NCI-H446 treated with DMSO at 0.1 percent for 48 hours (cell line): ENCODE measurements around the gene PI4KB.

ENCODE experiments used
- DNase-seq: peaks from one replicate; lab custom pipeline; 2025; lab: John Stamatoyannopoulos, UW

Gene PI4KB

GRCh38 chr1:151311589-151312331, 15.5 kb downstream of the PI4KB start:
- DNase-seq, result no peak

DNA sequence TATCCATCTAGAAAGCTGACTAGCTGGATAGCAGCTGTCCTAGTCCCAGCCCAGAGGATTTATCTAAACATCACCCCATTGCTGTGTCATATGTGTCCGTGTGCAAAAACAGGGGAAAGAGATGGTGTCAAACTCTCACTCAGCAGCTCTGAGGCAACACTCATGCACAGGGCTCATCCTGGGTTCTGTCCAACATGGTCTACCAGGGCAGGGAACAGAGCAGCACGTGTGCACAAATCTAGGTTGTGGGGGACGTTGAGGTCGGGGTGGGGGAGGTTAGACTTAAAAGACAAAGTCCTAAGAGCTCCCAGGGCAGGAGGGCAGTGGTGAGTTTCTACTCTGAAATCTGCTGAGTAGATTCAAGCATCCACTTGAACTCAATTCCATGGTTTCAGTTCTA, 16.2 kb downstream of the PI4KB start:
- DNase-seq, result no peak

DNA sequence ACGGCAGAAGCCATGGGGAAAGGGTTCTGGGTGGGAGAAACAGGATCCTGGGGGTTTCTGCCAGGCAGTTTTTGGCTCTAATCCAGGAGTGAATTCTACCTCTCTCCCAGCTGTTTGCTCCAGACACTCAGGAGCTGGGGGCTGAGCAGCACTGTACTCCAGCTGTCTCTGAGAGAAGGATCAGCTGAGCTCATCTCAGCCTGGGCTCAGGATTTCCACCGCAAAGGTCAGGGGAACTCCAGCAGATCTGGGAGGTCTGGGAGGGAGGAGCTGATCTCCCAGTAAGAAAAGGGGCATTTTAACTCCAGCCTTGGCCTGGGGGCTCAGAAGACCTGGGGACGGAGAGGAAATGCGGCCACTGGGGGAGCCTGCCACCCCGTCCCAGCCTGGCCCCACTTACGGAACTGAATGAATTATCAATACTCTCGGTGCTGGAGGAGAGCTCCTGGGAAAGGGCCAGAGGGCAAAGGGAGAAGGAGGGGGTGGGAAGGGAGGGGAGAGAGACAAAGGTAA, 17.3 kb downstream of the PI4KB start:
- no peak for DNase-seq

DNA sequence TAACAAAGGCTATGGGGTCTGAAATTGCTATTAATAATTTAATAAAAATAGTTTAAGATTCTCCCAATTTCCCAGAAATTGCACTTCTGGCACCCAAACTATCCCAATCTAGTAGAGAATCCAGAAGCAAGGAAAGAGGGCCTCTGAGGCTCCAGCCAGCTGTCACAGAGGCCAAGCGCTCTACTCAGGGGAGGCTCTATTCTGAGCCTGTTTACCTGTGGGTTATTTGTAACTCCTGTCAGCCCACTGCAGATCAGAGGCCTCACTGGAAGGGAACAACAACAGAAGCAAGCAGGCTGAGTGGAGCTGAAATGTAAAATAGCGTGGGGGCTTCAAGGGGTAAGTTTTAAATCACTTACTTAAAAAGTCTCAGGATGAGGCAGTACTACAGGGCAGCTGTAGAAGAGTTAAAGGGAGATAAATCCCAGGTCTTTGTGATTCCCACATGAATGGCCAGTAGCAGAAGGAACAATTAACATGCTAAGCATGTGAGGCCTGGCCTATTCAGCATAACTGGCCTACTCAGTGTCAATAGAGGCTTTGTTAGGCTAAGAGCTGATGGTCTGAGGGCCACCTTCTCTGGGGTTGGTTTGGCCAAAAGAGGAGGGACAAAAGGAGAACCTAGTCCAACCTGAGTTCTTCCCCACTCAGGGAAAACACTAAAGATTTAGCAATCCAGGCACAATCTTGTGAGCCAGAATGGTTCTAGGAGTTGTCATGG, 32.3 kb downstream of the PI4KB start:
- no peak for DNase-seq

DNA sequence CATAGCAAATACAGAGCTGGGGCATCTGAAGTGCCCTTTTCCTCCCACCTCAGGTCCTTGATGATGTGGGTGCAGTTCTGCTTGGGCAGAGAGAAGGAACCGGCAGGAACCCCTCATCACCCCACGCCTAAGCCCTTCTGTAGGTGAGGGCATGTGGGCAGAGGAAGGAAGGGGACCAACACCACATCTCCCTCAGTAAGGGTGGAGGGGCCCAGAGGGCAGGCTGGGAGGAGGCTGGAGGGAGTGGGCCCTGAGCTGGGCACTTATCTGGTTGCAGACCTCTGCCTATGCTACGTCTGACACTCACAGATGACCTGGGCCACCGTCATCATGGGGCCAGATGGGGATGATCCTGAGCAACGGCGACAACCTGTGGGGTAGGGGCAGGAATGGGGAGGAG, 34.1 kb downstream of the PI4KB start:
- no peak for DNase-seq

DNA sequence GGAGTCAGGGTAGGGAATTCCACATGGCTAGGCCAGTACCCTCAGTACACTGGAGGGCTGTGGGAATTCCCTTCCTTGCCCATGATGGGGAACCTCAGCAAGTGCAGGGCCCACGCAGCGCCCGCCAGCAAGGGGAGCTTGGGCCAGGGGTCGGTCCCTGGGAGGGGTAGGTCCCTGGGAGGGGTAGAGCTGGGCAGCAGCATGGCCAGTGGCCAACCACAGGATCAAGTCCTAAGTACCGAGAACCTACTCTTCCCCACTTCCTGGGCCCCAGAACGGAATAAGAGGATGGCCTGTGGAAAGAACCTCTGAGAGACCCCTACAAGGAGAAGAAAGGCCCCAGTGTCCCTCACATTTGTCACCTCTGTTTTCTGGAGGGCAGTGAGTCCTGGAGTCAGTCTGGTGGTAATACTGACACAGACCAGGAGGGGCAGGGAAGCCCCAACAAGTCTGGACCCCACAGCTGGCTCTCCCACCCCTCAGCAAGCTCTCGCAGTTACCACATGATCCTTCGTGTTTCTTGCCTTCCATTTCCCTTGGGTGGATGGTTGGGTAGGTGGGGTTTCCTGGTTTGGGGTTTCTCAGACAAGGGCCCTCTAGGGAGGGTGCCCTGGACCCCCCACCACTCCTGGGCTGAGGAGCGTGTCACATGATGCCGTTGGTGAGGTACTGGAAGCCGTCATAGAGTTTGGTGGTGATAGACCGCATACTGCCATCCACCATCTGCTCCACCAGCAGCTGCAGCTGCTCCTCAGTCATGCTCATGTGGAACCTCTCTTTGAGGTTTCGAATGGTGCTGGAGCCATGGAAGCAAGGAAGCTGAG, 34.8 kb downstream of the PI4KB start:
- no peak for DNase-seq

- no peak for DNase-seq
Observed at GRCh38 chr1:151290709-151291303, 36.4 kb downstream of the PI4KB start.

GRCh38 chr1:151289991-151290708, 37.1 kb downstream of the PI4KB start:
- no peak for DNase-seq

DNA sequence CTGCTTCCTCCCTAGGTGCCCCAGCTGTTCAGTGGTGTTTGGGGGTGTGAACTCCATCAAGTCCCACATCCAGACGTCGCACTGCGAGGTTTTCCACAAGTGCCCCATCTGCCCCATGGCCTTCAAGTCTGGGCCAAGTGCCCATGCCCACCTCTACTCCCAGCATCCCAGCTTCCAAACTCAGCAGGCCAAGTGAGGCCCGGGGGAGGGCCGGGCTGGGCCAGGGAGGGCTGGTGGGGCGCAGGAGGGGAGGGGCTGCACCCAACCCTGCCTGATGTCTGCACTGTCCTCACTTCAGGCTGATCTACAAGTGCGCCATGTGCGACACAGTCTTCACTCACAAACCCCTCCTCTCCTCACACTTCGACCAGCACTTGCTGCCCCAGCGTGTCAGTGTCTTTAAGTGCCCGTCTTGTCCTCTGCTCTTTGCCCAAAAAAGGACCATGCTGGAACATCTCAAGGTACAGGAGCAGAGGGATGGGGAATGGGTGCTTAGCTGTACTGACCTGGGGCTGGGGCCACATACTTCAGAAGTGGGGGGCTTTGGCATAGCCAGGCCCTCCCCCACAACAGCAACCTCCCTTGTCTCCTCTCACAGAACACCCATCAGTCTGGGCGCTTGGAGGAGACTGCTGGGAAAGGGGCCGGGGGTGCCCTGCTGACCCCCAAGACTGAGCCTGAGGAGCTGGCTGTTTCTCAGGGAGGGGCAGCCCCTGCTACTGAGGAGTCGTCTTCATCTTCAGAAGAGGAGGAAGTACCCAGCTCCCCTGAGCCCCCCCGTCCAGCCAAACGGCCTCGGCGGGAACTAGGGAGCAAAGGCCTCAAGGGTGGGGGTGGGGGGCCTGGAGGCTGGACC, 37.9 kb downstream of the PI4KB start:
- no peak for DNase-seq

GRCh38 chr1:151288502-151288901, 38.7 kb downstream of the PI4KB start:
- DNase-seq, result no peak

GRCh38 chr1:151287767-151288500, 39.3 kb downstream of the PI4KB start:
- no peak for DNase-seq

- no peak for DNase-seq
Observed at GRCh38 chr1:151287341-151287699, 39.9 kb downstream of the PI4KB start.

DNA sequence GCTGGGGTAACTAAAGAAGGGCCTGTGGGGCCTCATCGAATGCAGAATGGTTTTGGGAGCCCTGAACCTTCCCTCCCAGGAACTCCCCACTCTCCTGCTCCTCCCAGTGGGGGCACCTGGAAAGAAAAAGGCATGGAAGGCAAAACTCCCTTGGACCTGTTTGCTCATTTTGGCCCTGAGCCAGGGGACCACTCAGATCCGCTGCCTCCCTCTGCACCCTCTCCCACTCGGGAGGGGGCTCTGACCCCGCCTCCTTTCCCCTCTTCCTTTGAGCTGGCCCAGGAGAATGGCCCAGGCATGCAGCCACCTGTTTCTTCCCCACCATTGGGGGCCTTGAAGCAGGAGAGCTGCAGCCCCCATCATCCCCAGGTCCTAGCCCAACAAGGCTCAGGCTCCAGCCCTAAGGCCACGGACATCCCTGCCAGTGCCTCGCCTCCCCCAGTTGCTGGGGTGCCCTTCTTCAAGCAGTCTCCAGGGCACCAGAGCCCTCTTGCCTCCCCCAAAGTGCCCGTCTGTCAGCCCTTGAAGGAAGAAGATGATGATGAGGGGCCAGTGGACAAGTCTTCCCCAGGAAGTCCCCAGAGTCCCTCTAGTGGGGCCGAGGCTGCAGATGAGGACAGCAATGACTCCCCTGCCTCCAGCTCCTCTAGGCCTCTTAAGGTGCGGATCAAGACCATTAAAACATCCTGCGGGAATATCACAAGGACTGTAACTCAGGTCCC, 40.4 kb downstream of the PI4KB start:
- no peak for DNase-seq

DNA sequence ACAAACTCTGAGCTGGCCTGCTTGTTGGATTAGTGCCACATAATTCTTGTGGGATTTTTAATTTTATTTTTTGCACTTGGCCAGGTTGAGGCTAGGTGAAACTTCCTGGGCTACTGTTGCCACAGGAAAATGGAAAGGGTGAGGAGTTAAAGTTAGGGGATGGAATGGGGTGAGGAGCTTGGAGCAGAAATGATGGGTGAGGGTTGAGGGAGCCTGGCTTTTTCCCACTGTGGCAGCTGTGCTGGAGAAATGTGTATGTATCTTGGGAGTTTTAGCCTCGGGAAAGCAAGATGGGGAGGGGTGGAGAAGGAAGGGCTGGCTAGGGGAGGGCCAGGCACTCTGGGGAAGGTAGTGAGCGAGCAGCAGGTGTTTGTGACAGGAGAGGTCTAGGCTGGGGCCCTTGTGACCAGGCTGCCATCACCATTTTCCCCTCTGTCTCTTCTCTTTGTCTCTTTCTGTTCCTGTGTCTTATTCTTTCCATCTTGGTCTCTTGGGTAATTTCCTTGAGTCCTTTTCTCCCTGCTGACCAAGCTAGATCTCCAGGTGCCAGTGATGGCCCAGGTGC, 43.1 kb downstream of the PI4KB start:
- DNase-seq, result no peak

DNA sequence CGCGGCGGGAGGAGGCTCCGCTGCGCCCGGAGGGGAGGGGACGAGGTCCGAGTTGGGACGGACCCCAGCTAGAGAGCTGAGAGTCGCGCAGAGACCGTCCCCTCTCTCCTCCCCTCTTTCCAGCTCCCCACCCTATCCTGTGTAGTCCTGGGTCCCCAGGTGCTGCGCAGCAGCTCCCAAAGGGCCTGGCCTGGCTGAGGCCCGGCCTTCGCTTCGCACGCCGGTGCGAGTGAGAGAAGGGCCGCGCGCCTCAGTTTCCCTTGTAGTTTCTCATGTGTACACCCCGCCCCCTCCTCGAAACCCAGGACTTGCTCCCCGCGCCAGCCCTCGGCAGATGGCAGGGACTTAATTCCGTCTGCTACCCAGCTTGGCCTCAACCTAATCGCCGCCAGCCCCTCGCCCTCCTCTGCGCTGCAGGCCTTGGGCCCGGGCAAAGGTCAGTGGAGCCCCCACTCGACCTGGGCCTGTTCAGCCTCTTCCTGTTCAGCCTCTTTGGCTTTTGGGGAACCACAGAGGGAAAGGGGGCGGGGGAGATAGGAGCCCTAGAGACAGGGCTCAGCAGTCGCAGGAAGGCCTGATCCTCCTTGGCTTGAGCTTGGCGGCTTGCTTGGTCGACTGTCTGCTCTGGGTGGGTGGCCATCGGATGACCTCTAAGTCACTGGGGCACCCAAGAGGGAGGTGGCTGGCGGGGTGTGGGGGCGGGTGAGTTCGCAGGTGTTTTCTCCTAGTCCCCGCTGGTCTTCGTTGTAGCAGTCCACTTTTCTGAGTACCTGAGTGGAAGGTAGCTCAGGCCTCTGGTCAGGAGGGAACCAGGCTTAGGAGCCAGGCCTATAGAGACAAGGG, 44.1 kb downstream of the PI4KB start:
- no peak for DNase-seq

- DNase-seq, result peak; percentile 100
Observed at GRCh38 chr1:151281969-151282882, 45.0 kb downstream of the PI4KB start, which contains the start of gene ZNF687. Gene ZNF687, plus strand, starts transcription at chr1:151282299. Its CDS starts 3,993 bp downstream, at chr1:151286292.
